ENCODE data around the gene ILF2. TPM values are rescaled to one million over a fixed set of nuclear protein-coding genes. Genes with fewer than 3 reads are reported as not detected.

ILF2 gene
- total and polyA plus RNA-seq, 5 donors from 2014 or later: 127 to 162 (median 145) TPM

GRCh38 chr1:153652805-153653500 is 17.8 kb downstream of the ILF2 start:
- Histone ChIP-seq H3K9me3 (ENCODE audit: control insufficient read depth in 2 of 2, low read length in 2 of 2) (no peaks in the 10 kb centered on the region), H3K4me1 (ENCODE audit: control insufficient read depth, insufficient read depth, low read length, poor library complexity, severe bottlenecking) (peaks cover 13% of the 10 kb centered on the region), H3K4me3 (ENCODE audit: low read depth, low read length) (no peak overlapping the region), H3K27me3 (ENCODE audit: control insufficient read depth, insufficient read depth, low read length) (no peaks in the 10 kb centered on the region), H3K27ac (ENCODE audit: insufficient read depth, low read length, poor library complexity, severe bottlenecking) (no peak overlapping the region), H3K36me3 (ENCODE audit: control insufficient read depth, insufficient read depth, low read length) (no peaks in the 10 kb centered on the region)
- no peaks in the 10 kb centered on the region for H3K9me3 Mint-ChIP-seq
- H3K27me3 Mint-ChIP-seq: no peaks in the 10 kb centered on the region
- no peaks in the 10 kb centered on the region for H3K36me3 Mint-ChIP-seq
- H3K27ac Mint-ChIP-seq: no peak overlapping the region
- H3K4me1 Mint-ChIP-seq: peaks cover 4 to 23% (median 15%) of the 10 kb centered on the region in 4 donors
- H3K4me3 Mint-ChIP-seq: no peak overlapping the region
- ATAC-seq (ENCODE audit: low read depth in 2 of 2) (no peak), DNase-seq (no peak)

GRCh38 chr1:153651771-153652170 is 19.0 kb downstream of the ILF2 start:
- Mint-ChIP-seq H3K27me3 (no peaks in the 10 kb centered on the region), H3K36me3 (no peaks in the 10 kb centered on the region), H3K4me3 (no peak overlapping the region), H3K27ac (no peak overlapping the region), H3K9me3 (no peaks in the 10 kb centered on the region), H3K4me1 (peaks cover 4 to 30% (median 21%) of the 10 kb centered on the region in 4 donors)
- ATAC-seq (ENCODE audit: low read depth in 2 of 2) (no peak), DNase-seq (no peak)
- Histone ChIP-seq H3K4me3 (ENCODE audit: low read depth, low read length) (no peak overlapping the region), H3K36me3 (ENCODE audit: control insufficient read depth, insufficient read depth, low read length) (peaks cover under 1% of the 10 kb centered on the region), H3K9me3 (ENCODE audit: control insufficient read depth in 2 of 2, low read length in 2 of 2) (no peaks in the 10 kb centered on the region), H3K27ac (ENCODE audit: insufficient read depth, low read length, poor library complexity, severe bottlenecking) (no peak overlapping the region), H3K4me1 (ENCODE audit: control insufficient read depth, insufficient read depth, low read length, poor library complexity, severe bottlenecking) (peaks cover 13% of the 10 kb centered on the region), H3K27me3 (ENCODE audit: control insufficient read depth, insufficient read depth, low read length) (no peaks in the 10 kb centered on the region)

GRCh38 chr1:153649863-153650235 is 20.9 kb downstream of the ILF2 start:
- ATAC-seq (ENCODE audit: low read depth in 2 of 2): peak; percentile 18 to 25
- no peak overlapping the region for H3K4me3 ChIP-seq (ENCODE audit: low read depth, low read length)
- no peak for DNase-seq
- Mint-ChIP-seq H3K27me3 (no peaks in the 10 kb centered on the region), H3K36me3 (peaks cover 15% of the 10 kb centered on the region), H3K27ac (peak overlapping the region; percentile 89 to 97 (median 97)), H3K4me3 (peak overlapping the region in 2 of 4 donors; percentile 70 to 72), H3K9me3 (no peaks in the 10 kb centered on the region), H3K4me1 (peaks cover 14 to 47% (median 33%) of the 10 kb centered on the region in 4 donors)
- H3K9me3 ChIP-seq (ENCODE audit: control insufficient read depth in 2 of 2, low read length in 2 of 2): no peaks in the 10 kb centered on the region
- peaks cover 18% of the 10 kb centered on the region for H3K4me1 ChIP-seq (ENCODE audit: control insufficient read depth, insufficient read depth, low read length, poor library complexity, severe bottlenecking)
- no peaks in the 10 kb centered on the region for H3K27me3 ChIP-seq (ENCODE audit: control insufficient read depth, insufficient read depth, low read length)
- H3K27ac ChIP-seq (ENCODE audit: insufficient read depth, low read length, poor library complexity, severe bottlenecking): peak overlapping the region; percentile 41
- H3K36me3 ChIP-seq (ENCODE audit: control insufficient read depth, insufficient read depth, low read length): peaks cover 19% of the 10 kb centered on the region

GRCh38 chr1:153649137-153649862 is 21.5 kb downstream of the ILF2 start:
- H3K4me1 Mint-ChIP-seq: peaks cover 14 to 53% (median 37%) of the 10 kb centered on the region in 4 donors
- Histone ChIP-seq H3K9me3 (ENCODE audit: control insufficient read depth in 2 of 2, low read length in 2 of 2) (no peaks in the 10 kb centered on the region), H3K36me3 (ENCODE audit: control insufficient read depth, insufficient read depth, low read length) (peaks cover 24% of the 10 kb centered on the region), H3K4me3 (ENCODE audit: low read depth, low read length) (no peak overlapping the region), H3K27me3 (ENCODE audit: control insufficient read depth, insufficient read depth, low read length) (no peaks in the 10 kb centered on the region), H3K4me1 (ENCODE audit: control insufficient read depth, insufficient read depth, low read length, poor library complexity, severe bottlenecking) (peaks cover 18% of the 10 kb centered on the region), H3K27ac (ENCODE audit: insufficient read depth, low read length, poor library complexity, severe bottlenecking) (peak overlapping the region; percentile 20)
- H3K36me3 Mint-ChIP-seq: peaks cover 17% of the 10 kb centered on the region
- H3K27ac Mint-ChIP-seq: peak overlapping the region; percentile 89 to 97 (median 97)
- no peaks in the 10 kb centered on the region for H3K9me3 Mint-ChIP-seq
- H3K4me3 Mint-ChIP-seq: peak overlapping the region in 3 of 4 donors; percentile 61 to 72 (median 70)
- DNase-seq (peak in 2 of 3 donors; percentile 37 to 58), ATAC-seq (ENCODE audit: low read depth in 2 of 2) (peak; percentile 77 to 80)
- H3K27me3 Mint-ChIP-seq: no peaks in the 10 kb centered on the region

DNA sequence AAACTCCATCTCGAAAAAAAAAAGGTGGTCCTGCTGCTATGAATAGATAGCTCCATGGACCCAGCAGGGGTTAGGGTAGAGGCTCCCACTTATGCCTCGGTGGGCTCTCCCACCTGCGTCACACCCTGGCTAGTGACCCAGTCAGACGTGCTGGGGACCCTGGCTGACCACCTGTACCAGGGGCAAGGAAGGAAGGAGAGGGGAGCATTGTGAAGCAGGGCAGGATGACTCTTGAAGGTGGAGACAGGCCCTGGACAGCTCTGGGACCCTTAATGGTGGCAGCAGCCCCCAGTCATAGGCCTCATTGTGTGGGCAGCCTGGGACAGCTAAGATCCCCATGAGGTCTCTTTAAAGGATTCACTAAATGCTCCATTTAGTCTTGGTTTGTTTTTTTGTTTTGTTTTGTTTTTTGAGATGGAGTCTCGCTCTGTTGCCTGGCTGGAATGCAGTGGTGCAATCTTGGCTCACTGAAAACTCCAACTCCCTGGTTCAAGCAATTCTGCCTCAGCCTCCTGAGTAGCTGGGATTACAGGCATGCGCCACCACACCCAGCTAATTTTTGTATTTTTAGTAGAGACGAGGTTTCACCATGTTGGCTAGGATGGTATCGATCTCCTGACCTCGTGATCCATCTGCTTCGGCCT is 22.7 kb downstream of the ILF2 start:
- DNase-seq (no peak), ATAC-seq (ENCODE audit: low read depth in 2 of 2) (no peak)
- no peak overlapping the region for H3K27ac ChIP-seq (ENCODE audit: insufficient read depth, low read length, poor library complexity, severe bottlenecking)
- Mint-ChIP-seq H3K9me3 (no peaks in the 10 kb centered on the region), H3K36me3 (peaks cover 27% of the 10 kb centered on the region), H3K4me3 (peak overlapping the region in 1 of 4 donors; percentile 35), H3K4me1 (peaks cover 14 to 64% (median 43%) of the 10 kb centered on the region in 4 donors), H3K27ac (peak overlapping the region in 2 of 3 donors; percentile 21 to 97), H3K27me3 (no peaks in the 10 kb centered on the region)
- peaks cover 23% of the 10 kb centered on the region for H3K4me1 ChIP-seq (ENCODE audit: control insufficient read depth, insufficient read depth, low read length, poor library complexity, severe bottlenecking)
- peaks cover 36% of the 10 kb centered on the region for H3K36me3 ChIP-seq (ENCODE audit: control insufficient read depth, insufficient read depth, low read length)
- H3K27me3 ChIP-seq (ENCODE audit: control insufficient read depth, insufficient read depth, low read length): no peaks in the 10 kb centered on the region
- no peaks in the 10 kb centered on the region for H3K9me3 ChIP-seq (ENCODE audit: control insufficient read depth in 2 of 2, low read length in 2 of 2)
- H3K4me3 ChIP-seq (ENCODE audit: low read depth, low read length): no peak overlapping the region

DNA sequence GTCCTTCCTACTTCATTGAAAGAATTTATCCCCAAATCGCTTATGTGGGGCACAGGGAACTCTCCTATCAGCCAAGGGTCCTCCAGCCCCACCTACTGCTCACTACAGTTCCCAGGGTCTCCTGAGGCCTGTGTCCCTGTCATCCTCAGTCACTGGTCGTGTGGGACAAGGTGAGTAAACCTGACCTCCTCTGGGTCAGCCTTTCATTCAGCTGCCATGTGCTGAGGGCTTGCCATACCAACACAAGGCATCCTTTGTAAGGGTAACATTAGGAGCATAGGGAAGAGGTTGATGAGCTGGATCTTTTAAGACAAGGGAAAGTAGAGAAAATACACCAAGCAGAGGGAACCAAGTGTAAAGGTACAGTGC is 23.5 kb downstream of the ILF2 start:
- Mint-ChIP-seq H3K27ac (peak overlapping the region in 1 of 3 donors; percentile 21), H3K4me1 (peaks cover 14 to 68% (median 44%) of the 10 kb centered on the region in 4 donors)

GRCh38 chr1:153646672-153647345 is 24.0 kb downstream of the ILF2 start:
- peak overlapping the region in 2 of 3 donors; percentile 36 to 75 for H3K27ac Mint-ChIP-seq
- H3K9me3 ChIP-seq (ENCODE audit: control insufficient read depth in 2 of 2, low read length in 2 of 2): no peaks in the 10 kb centered on the region
- H3K36me3 ChIP-seq (ENCODE audit: control insufficient read depth, insufficient read depth, low read length): peaks cover 49% of the 10 kb centered on the region
- no peak overlapping the region for H3K27ac ChIP-seq (ENCODE audit: insufficient read depth, low read length, poor library complexity, severe bottlenecking)
- H3K4me1 ChIP-seq (ENCODE audit: control insufficient read depth, insufficient read depth, low read length, poor library complexity, severe bottlenecking): peaks cover 27% of the 10 kb centered on the region
- H3K4me3 Mint-ChIP-seq: no peak overlapping the region
- DNase-seq (no peak), ATAC-seq (ENCODE audit: low read depth in 2 of 2) (no peak)
- no peak overlapping the region for H3K4me3 ChIP-seq (ENCODE audit: low read depth, low read length)
- no peaks in the 10 kb centered on the region for H3K9me3 Mint-ChIP-seq
- H3K36me3 Mint-ChIP-seq: peaks cover 35% of the 10 kb centered on the region
- H3K4me1 Mint-ChIP-seq: peaks cover 14 to 72% (median 47%) of the 10 kb centered on the region in 4 donors
- no peaks in the 10 kb centered on the region for H3K27me3 Mint-ChIP-seq
- H3K27me3 ChIP-seq (ENCODE audit: control insufficient read depth, insufficient read depth, low read length): no peaks in the 10 kb centered on the region

More for the DNA sequence above, 23.5 kb downstream of the ILF2 start:
- Mint-ChIP-seq H3K27me3 (no peaks in the 10 kb centered on the region), H3K4me3 (peak overlapping the region in 1 of 4 donors; percentile 71), H3K36me3 (peaks cover 32% of the 10 kb centered on the region), H3K9me3 (no peaks in the 10 kb centered on the region)
- no peak for DNase-seq
- Histone ChIP-seq H3K36me3 (ENCODE audit: control insufficient read depth, insufficient read depth, low read length) (peaks cover 44% of the 10 kb centered on the region), H3K9me3 (ENCODE audit: control insufficient read depth in 2 of 2, low read length in 2 of 2) (no peaks in the 10 kb centered on the region), H3K27me3 (ENCODE audit: control insufficient read depth, insufficient read depth, low read length) (no peaks in the 10 kb centered on the region), H3K4me3 (ENCODE audit: low read depth, low read length) (no peak overlapping the region), H3K27ac (ENCODE audit: insufficient read depth, low read length, poor library complexity, severe bottlenecking) (no peak overlapping the region), H3K4me1 (ENCODE audit: control insufficient read depth, insufficient read depth, low read length, poor library complexity, severe bottlenecking) (peaks cover 27% of the 10 kb centered on the region)
- ATAC-seq (ENCODE audit: low read depth in 2 of 2): no peak

All from CD4-positive, CD25-positive, alpha-beta regulatory T cell (primary cell).